Measurements from ENCODE around the gene PLEKHA6. TPM values are rescaled to one million over a fixed set of nuclear protein-coding genes. Genes with fewer than 3 reads are reported as not detected.

The PLEKHA6 gene
- total RNA-seq, 1 experiment from 2014 or later: 1.2 TPM

- Histone ChIP-seq H3K27ac (no peak overlapping the region), H3K9me3 (replicated peaks) (no peaks in the 10 kb centered on the region), H3K4me3 (no peak overlapping the region), H3K27me3 (no peaks in the 10 kb centered on the region), H3K36me3 (no peaks in the 10 kb centered on the region), H3K4me1 (peaks cover 13% of the 10 kb centered on the region)
- DNase-seq: no peak
Observed at GRCh38 chr1:204308023-204308628, 51.6 kb downstream of the PLEKHA6 start.

GRCh38 chr1:204307334-204307883, 52.3 kb downstream of the PLEKHA6 start:
- H3K9me3 ChIP-seq (replicated peaks): no peaks in the 10 kb centered on the region
- H3K27ac ChIP-seq: no peak overlapping the region
- DNase-seq: peak; percentile 38 to 60
- H3K4me3 ChIP-seq: no peak overlapping the region
- no peaks in the 10 kb centered on the region for H3K27me3 ChIP-seq
- H3K36me3 ChIP-seq: no peaks in the 10 kb centered on the region
- peaks cover 13% of the 10 kb centered on the region for H3K4me1 ChIP-seq

- Histone ChIP-seq H3K27me3 (no peaks in the 10 kb centered on the region), H3K4me1 (peaks cover 13% of the 10 kb centered on the region), H3K36me3 (no peaks in the 10 kb centered on the region), H3K27ac (no peak overlapping the region), H3K9me3 (replicated peaks) (no peaks in the 10 kb centered on the region), H3K4me3 (no peak overlapping the region)
- DNase-seq: no peak
Observed at GRCh38 chr1:204306076-204306475, 53.7 kb downstream of the PLEKHA6 start.

GRCh38 chr1:204304067-204304466, 55.7 kb downstream of the PLEKHA6 start:
- no peak for DNase-seq
- H3K27me3 ChIP-seq: no peaks in the 10 kb centered on the region
- H3K4me1 ChIP-seq: peaks cover 26% of the 10 kb centered on the region
- H3K27ac ChIP-seq: no peak overlapping the region
- no peak overlapping the region for H3K4me3 ChIP-seq
- no peaks in the 10 kb centered on the region for H3K9me3 ChIP-seq (replicated peaks)
- H3K36me3 ChIP-seq: no peaks in the 10 kb centered on the region

- H3K4me3 ChIP-seq: no peak overlapping the region
- no peak overlapping the region for H3K27ac ChIP-seq
- no peaks in the 10 kb centered on the region for H3K9me3 ChIP-seq (replicated peaks)
- H3K36me3 ChIP-seq: no peaks in the 10 kb centered on the region
- no peak for DNase-seq
- no peaks in the 10 kb centered on the region for H3K27me3 ChIP-seq
- peaks cover 27% of the 10 kb centered on the region for H3K4me1 ChIP-seq
Observed at GRCh38 chr1:204302769-204303168, 57.0 kb downstream of the PLEKHA6 start.

- Histone ChIP-seq H3K27me3 (no peaks in the 10 kb centered on the region), H3K4me1 (peaks cover 36% of the 10 kb centered on the region)
Observed at GRCh38 chr1:204301171-204301957, 58.4 kb downstream of the PLEKHA6 start.

GRCh38 chr1:204299814-204300365, 59.8 kb downstream of the PLEKHA6 start:
- no peaks in the 10 kb centered on the region for H3K36me3 ChIP-seq
- peaks cover 51% of the 10 kb centered on the region for H3K4me1 ChIP-seq
- no peak overlapping the region for H3K4me3 ChIP-seq
- no peak overlapping the region for H3K27ac ChIP-seq
- DNase-seq: peak; percentile 51 to 63
- no peaks in the 10 kb centered on the region for H3K9me3 ChIP-seq (replicated peaks)
- no peaks in the 10 kb centered on the region for H3K27me3 ChIP-seq

More at GRCh38 chr1:204301171-204301957, 58.4 kb downstream of the PLEKHA6 start:
- no peak overlapping the region for H3K27ac ChIP-seq
- no peaks in the 10 kb centered on the region for H3K36me3 ChIP-seq
- no peaks in the 10 kb centered on the region for H3K9me3 ChIP-seq (replicated peaks)
- H3K4me3 ChIP-seq: no peak overlapping the region
- no peak for DNase-seq

GRCh38 chr1:204296431-204296988, 63.2 kb downstream of the PLEKHA6 start:
- no peaks in the 10 kb centered on the region for H3K36me3 ChIP-seq
- H3K27me3 ChIP-seq: no peaks in the 10 kb centered on the region
- peak overlapping the region; percentile 27; the same call in 1 of the 2 replicates for H3K27ac ChIP-seq
- peak; percentile 84 to 89 for DNase-seq
- H3K9me3 ChIP-seq (replicated peaks): no peaks in the 10 kb centered on the region
- H3K4me3 ChIP-seq: no peak overlapping the region
- peaks cover 63% of the 10 kb centered on the region for H3K4me1 ChIP-seq

- no peaks in the 10 kb centered on the region for H3K9me3 ChIP-seq (replicated peaks)
- H3K4me3 ChIP-seq: no peak overlapping the region
- H3K4me1 ChIP-seq: peaks cover 63% of the 10 kb centered on the region
- peak; percentile 31 to 42 for DNase-seq
- H3K27me3 ChIP-seq: no peaks in the 10 kb centered on the region
- H3K36me3 ChIP-seq: no peaks in the 10 kb centered on the region
- H3K27ac ChIP-seq: peak overlapping the region; percentile 27; the same call in 1 of the 2 replicates
Observed at GRCh38 chr1:204295671-204296070, 64.1 kb downstream of the PLEKHA6 start.

- Histone ChIP-seq H3K9me3 (replicated peaks) (no peaks in the 10 kb centered on the region), H3K4me3 (no peak overlapping the region), H3K36me3 (no peaks in the 10 kb centered on the region), H3K27me3 (no peaks in the 10 kb centered on the region), H3K4me1 (peaks cover 53% of the 10 kb centered on the region), H3K27ac (peak overlapping the region; percentile 91)
- DNase-seq: peak; percentile 78 to 90
Observed at GRCh38 chr1:204294357-204294756, 65.4 kb downstream of the PLEKHA6 start.

- H3K9me3 ChIP-seq (replicated peaks): no peaks in the 10 kb centered on the region
- no peak overlapping the region for H3K4me3 ChIP-seq
- no peaks in the 10 kb centered on the region for H3K36me3 ChIP-seq
- peak; percentile 90 to 96 for DNase-seq
- H3K4me1 ChIP-seq: peaks cover 47% of the 10 kb centered on the region
- no peaks in the 10 kb centered on the region for H3K27me3 ChIP-seq
- H3K27ac ChIP-seq: peak overlapping the region; percentile 91
Observed at GRCh38 chr1:204293605-204294337, 66.0 kb downstream of the PLEKHA6 start.

GRCh38 chr1:204292740-204293139, 67.0 kb downstream of the PLEKHA6 start:
- DNase-seq: no peak
- H3K27ac ChIP-seq: no peak overlapping the region
- H3K9me3 ChIP-seq (replicated peaks): no peaks in the 10 kb centered on the region
- H3K36me3 ChIP-seq: no peaks in the 10 kb centered on the region
- peaks cover 54% of the 10 kb centered on the region for H3K4me1 ChIP-seq
- H3K27me3 ChIP-seq: no peaks in the 10 kb centered on the region
- no peak overlapping the region for H3K4me3 ChIP-seq

GRCh38 chr1:204289280-204289679, 70.4 kb downstream of the PLEKHA6 start:
- Histone ChIP-seq H3K4me1 (peaks cover 36% of the 10 kb centered on the region), H3K4me3 (no peak overlapping the region), H3K9me3 (replicated peaks) (no peaks in the 10 kb centered on the region), H3K27ac (no peak overlapping the region), H3K36me3 (no peaks in the 10 kb centered on the region), H3K27me3 (no peaks in the 10 kb centered on the region)
- no peak for DNase-seq

GRCh38 chr1:204288021-204288588, 71.6 kb downstream of the PLEKHA6 start:
- Histone ChIP-seq H3K36me3 (no peaks in the 10 kb centered on the region), H3K27ac (no peak overlapping the region), H3K4me1 (peaks cover 37% of the 10 kb centered on the region), H3K9me3 (replicated peaks) (no peaks in the 10 kb centered on the region), H3K4me3 (peak overlapping the region; percentile 18), H3K27me3 (no peaks in the 10 kb centered on the region)
- peak; percentile 81 to 88 for DNase-seq

Measured in SJCRH30 (cell line).